ENCODE data around the gene TRIM69.

TRIM69 gene

DNA sequence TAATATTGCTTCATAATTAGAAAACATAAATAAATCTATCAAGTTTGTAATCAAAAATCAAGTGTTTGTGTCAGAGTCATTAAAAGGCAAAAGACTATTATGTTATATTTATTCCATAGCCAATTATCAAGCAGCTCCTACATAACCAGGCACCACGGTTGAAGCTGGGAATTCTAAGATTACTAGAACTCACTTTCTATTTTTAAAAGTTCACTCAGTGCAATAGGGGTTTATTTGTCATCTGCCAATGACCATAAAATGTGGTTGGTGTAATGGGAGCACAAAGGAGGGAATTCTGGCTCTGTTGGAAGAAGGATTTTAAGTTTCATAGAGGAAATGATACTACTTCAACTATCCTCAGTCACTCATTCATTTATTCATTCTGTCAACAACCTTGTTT lies 57.7 kb downstream of the TRIM69 start:
- H3K27ac ChIP-seq (replicated peaks): no peak overlapping the region
- TF ChIP-seq, protein P1, sequence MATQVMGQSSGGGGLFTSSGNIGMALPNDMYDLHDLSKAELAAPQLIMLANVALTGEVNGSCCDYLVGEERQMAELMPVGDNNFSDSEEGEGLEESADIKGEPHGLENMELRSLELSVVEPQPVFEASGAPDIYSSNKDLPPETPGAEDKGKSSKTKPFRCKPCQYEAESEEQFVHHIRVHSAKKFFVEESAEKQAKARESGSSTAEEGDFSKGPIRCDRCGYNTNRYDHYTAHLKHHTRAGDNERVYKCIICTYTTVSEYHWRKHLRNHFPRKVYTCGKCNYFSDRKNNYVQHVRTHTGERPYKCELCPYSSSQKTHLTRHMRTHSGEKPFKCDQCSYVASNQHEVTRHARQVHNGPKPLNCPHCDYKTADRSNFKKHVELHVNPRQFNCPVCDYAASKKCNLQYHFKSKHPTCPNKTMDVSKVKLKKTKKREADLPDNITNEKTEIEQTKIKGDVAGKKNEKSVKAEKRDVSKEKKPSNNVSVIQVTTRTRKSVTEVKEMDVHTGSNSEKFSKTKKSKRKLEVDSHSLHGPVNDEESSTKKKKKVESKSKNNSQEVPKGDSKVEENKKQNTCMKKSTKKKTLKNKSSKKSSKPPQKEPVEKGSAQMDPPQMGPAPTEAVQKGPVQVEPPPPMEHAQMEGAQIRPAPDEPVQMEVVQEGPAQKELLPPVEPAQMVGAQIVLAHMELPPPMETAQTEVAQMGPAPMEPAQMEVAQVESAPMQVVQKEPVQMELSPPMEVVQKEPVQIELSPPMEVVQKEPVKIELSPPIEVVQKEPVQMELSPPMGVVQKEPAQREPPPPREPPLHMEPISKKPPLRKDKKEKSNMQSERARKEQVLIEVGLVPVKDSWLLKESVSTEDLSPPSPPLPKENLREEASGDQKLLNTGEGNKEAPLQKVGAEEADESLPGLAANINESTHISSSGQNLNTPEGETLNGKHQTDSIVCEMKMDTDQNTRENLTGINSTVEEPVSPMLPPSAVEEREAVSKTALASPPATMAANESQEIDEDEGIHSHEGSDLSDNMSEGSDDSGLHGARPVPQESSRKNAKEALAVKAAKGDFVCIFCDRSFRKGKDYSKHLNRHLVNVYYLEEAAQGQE (IDR thresholded peaks at IDR 0.05; ENCODE audit: insufficient replicate concordance, low read depth): no peak
- no peak for TF ChIP-seq POLR2AphosphoS5 (IDR thresholded peaks at IDR 0.05; ENCODE audit: low read depth)
- TF ChIP-seq, protein P2, sequence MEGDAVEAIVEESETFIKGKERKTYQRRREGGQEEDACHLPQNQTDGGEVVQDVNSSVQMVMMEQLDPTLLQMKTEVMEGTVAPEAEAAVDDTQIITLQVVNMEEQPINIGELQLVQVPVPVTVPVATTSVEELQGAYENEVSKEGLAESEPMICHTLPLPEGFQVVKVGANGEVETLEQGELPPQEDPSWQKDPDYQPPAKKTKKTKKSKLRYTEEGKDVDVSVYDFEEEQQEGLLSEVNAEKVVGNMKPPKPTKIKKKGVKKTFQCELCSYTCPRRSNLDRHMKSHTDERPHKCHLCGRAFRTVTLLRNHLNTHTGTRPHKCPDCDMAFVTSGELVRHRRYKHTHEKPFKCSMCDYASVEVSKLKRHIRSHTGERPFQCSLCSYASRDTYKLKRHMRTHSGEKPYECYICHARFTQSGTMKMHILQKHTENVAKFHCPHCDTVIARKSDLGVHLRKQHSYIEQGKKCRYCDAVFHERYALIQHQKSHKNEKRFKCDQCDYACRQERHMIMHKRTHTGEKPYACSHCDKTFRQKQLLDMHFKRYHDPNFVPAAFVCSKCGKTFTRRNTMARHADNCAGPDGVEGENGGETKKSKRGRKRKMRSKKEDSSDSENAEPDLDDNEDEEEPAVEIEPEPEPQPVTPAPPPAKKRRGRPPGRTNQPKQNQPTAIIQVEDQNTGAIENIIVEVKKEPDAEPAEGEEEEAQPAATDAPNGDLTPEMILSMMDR (IDR thresholded peaks at IDR 0.05; ENCODE audit: insufficient read depth, low read length): no peak
- no peak for TF ChIP-seq SPI1 (IDR thresholded peaks at IDR 0.05; ENCODE audit: borderline replicate concordance, low read depth)
- TF ChIP-seq GABPA (IDR thresholded peaks at IDR 0.05; ENCODE audit: low read depth): no peak
- H3K27me3 ChIP-seq (ENCODE audit: insufficient read depth, poor library complexity, severe bottlenecking): no peaks in the 10 kb centered on the region
- H3K4me3 ChIP-seq (replicated peaks; ENCODE audit: insufficient read depth, low read length): no peak overlapping the region
- no peak for DNase-seq (ENCODE audit: low read depth in 1 of 2, low spot score in 1 of 2)

DNA sequence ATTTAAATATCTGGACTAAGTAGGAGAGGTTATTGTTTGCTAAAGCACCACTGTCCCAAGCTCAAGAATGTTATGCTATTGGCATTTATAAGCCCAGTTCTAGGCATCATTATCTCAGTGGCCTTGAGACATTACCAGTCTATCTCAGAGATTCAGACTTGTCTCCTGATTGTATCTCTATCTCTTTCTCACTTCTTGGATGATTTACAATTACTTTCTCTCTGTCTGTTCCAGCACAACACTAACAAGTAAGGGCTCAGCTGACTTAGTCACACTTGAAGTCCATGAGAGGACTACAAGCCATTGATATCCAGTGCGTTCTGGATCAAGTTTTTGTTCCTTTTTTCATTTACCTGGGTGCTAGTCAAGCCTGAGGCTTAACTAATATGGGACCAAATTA lies 60.2 kb downstream of the TRIM69 start:
- no peak overlapping the region for H3K27ac ChIP-seq (replicated peaks)
- H3K4me3 ChIP-seq (replicated peaks; ENCODE audit: insufficient read depth, low read length): no peak overlapping the region
- DNase-seq (ENCODE audit: low read depth in 1 of 2, low spot score in 1 of 2): no peak
- TF ChIP-seq POLR2AphosphoS5 (IDR thresholded peaks at IDR 0.05; ENCODE audit: low read depth) (no peak), GABPA (IDR thresholded peaks at IDR 0.05; ENCODE audit: low read depth) (no peak), SPI1 (IDR thresholded peaks at IDR 0.05; ENCODE audit: borderline replicate concordance, low read depth) (no peak)
- TF ChIP-seq, protein P1 (IDR thresholded peaks at IDR 0.05; ENCODE audit: insufficient replicate concordance, low read depth): no peak
- TF ChIP-seq, protein P2 (IDR thresholded peaks at IDR 0.05; ENCODE audit: insufficient read depth, low read length): no peak
- H3K27me3 ChIP-seq (ENCODE audit: insufficient read depth, poor library complexity, severe bottlenecking): no peaks in the 10 kb centered on the region

DNA sequence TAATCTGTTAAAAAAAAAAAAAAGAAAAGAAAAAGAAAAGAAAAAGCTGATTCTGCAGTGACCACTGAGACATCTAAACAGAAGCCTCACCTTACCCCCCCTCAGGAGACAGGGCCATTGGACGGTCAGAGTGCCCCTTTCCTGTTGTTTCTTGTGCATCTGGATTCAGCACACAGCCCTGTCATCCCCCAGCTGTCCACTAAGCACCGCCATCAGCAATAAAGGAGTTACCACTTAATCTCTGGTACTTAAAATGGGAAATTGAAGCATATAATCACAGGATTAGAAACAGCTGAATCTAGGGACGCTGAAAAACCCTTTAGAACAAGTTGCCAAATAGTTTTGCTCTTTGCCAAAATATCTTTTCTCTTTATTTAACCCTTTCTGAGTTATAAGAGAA lies 62.5 kb downstream of the TRIM69 start:
- no peak overlapping the region for H3K27ac ChIP-seq (replicated peaks)
- H3K4me3 ChIP-seq (replicated peaks; ENCODE audit: insufficient read depth, low read length): no peak overlapping the region
- no peaks in the 10 kb centered on the region for H3K27me3 ChIP-seq (ENCODE audit: insufficient read depth, poor library complexity, severe bottlenecking)
- TF ChIP-seq, protein P2 (IDR thresholded peaks at IDR 0.05; ENCODE audit: insufficient read depth, low read length): no peak
- no peak for TF ChIP-seq SPI1 (IDR thresholded peaks at IDR 0.05; ENCODE audit: borderline replicate concordance, low read depth)
- peak in 1 of 2 experiments; percentile 6 for DNase-seq (ENCODE audit: low read depth in 1 of 2, low spot score in 1 of 2)

DNA sequence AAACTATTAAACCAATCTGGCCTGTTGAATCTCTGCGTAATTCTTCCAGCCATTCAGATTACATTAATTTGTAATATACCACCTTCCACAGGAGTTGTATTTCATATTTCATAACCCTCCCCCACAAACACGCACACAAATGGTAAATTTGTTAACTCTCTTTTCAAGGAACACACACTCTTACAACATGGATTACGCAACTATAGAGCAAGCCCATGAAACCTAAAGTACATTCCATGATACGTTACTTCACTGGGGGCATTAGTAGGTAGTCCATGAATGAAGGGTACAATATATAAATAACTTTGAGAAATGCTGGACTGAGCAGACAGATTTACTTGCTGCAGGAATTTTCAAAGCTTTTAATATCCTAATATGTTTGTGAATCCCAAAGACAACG lies 65.0 kb downstream of the TRIM69 start:
- no peaks in the 10 kb centered on the region for H3K27me3 ChIP-seq (ENCODE audit: insufficient read depth, poor library complexity, severe bottlenecking)
- no peak overlapping the region for H3K27ac ChIP-seq (replicated peaks)
- DNase-seq (ENCODE audit: low read depth in 1 of 2, low spot score in 1 of 2): peak; percentile 23 to 33
- no peak for TF ChIP-seq SPI1 (IDR thresholded peaks at IDR 0.05; ENCODE audit: borderline replicate concordance, low read depth)
- no peak overlapping the region for H3K4me3 ChIP-seq (replicated peaks; ENCODE audit: insufficient read depth, low read length)
